ENCODE measurements around the gene UBE2B.
"Not testable (repeated sequence)": the region's sequence is repeated elsewhere in the genome, so short reads cannot be mapped to it uniquely, and the experiment has no call there.

UBE2B gene

GRCh38 chr5:134382204-134382603, 10.8 kb downstream of the UBE2B start:
- not testable (repeated sequence) for ATAC-seq, H3K9me3 Mint-ChIP-seq, H3K27ac Mint-ChIP-seq, H3K4me3 Mint-ChIP-seq, H3K27me3 Mint-ChIP-seq, DNase-seq
- peaks cover 33% of the 10 kb centered on the region for H3K4me1 Mint-ChIP-seq
- peaks cover 40% of the 10 kb centered on the region for H3K36me3 Mint-ChIP-seq (ENCODE audit: low read depth)

GRCh38 chr5:134383980-134384697, 12.8 kb downstream of the UBE2B start:
- Mint-ChIP-seq H3K4me1 (peaks cover 28% of the 10 kb centered on the region), H3K27ac (peak overlapping the region; percentile 80), H3K36me3 (ENCODE audit: low read depth) (peaks cover 53% of the 10 kb centered on the region), H3K9me3 (no peaks in the 10 kb centered on the region), H3K4me3 (peak overlapping the region; percentile 27), H3K27me3 (no peaks in the 10 kb centered on the region)
- no peak for DNase-seq
- no peak for ATAC-seq

- Mint-ChIP-seq H3K36me3 (ENCODE audit: low read depth) (peaks cover 60% of the 10 kb centered on the region), H3K9me3 (no peaks in the 10 kb centered on the region), H3K27ac (no peak overlapping the region), H3K4me3 (no peak overlapping the region), H3K4me1 (peaks cover 19% of the 10 kb centered on the region), H3K27me3 (no peaks in the 10 kb centered on the region)
- no peak for DNase-seq
- ATAC-seq = no peak
Observed at GRCh38 chr5:134387443-134387842, 16.1 kb downstream of the UBE2B start.

GRCh38 chr5:134392301-134392700, 20.9 kb downstream of the UBE2B start:
- Mint-ChIP-seq H3K9me3 (no peaks in the 10 kb centered on the region), H3K4me1 (peaks cover 2% of the 10 kb centered on the region), H3K27ac (no peak overlapping the region), H3K27me3 (no peaks in the 10 kb centered on the region), H3K36me3 (ENCODE audit: low read depth) (peaks cover 53% of the 10 kb centered on the region), H3K4me3 (no peak overlapping the region)
- no peak for DNase-seq
- no peak for ATAC-seq

GRCh38 chr5:134394932-134395331, 23.6 kb downstream of the UBE2B start:
- peaks cover 2% of the 10 kb centered on the region for H3K4me1 Mint-ChIP-seq
- H3K4me3 Mint-ChIP-seq = no peak overlapping the region
- ATAC-seq = no peak
- H3K9me3 Mint-ChIP-seq = no peaks in the 10 kb centered on the region
- peaks cover 51% of the 10 kb centered on the region for H3K36me3 Mint-ChIP-seq (ENCODE audit: low read depth)
- H3K27me3 Mint-ChIP-seq = no peaks in the 10 kb centered on the region
- no peak for DNase-seq
- no peak overlapping the region for H3K27ac Mint-ChIP-seq

- H3K4me1 Mint-ChIP-seq = peaks cover 2% of the 10 kb centered on the region
- H3K9me3 Mint-ChIP-seq = no peaks in the 10 kb centered on the region
- H3K27ac Mint-ChIP-seq = no peak overlapping the region
- DNase-seq (no peak), ATAC-seq (no peak)
- H3K4me3 Mint-ChIP-seq = no peak overlapping the region
- no peaks in the 10 kb centered on the region for H3K27me3 Mint-ChIP-seq
- peaks cover 45% of the 10 kb centered on the region for H3K36me3 Mint-ChIP-seq (ENCODE audit: low read depth)
Observed at GRCh38 chr5:134396274-134396673, 24.9 kb downstream of the UBE2B start.

GRCh38 chr5:134397196-134397595, 25.8 kb downstream of the UBE2B start:
- DNase-seq (no peak), ATAC-seq (no peak)
- Mint-ChIP-seq H3K27me3 (no peaks in the 10 kb centered on the region), H3K4me1 (peaks cover 2% of the 10 kb centered on the region), H3K9me3 (no peaks in the 10 kb centered on the region), H3K4me3 (no peak overlapping the region), H3K27ac (no peak overlapping the region), H3K36me3 (ENCODE audit: low read depth) (peaks cover 44% of the 10 kb centered on the region)

GRCh38 chr5:134398609-134399155, 27.3 kb downstream of the UBE2B start:
- Mint-ChIP-seq H3K4me1 (peaks cover 2% of the 10 kb centered on the region), H3K4me3 (no peak overlapping the region), H3K27me3 (no peaks in the 10 kb centered on the region), H3K27ac (no peak overlapping the region), H3K36me3 (ENCODE audit: low read depth) (peaks cover 31% of the 10 kb centered on the region), H3K9me3 (no peaks in the 10 kb centered on the region)
- ATAC-seq = no peak
- DNase-seq = no peak

GRCh38 chr5:134403951-134404350, 32.6 kb downstream of the UBE2B start:
- no peaks in the 10 kb centered on the region for H3K27me3 Mint-ChIP-seq
- H3K27ac Mint-ChIP-seq = no peak overlapping the region
- H3K4me3 Mint-ChIP-seq = no peak overlapping the region
- ATAC-seq (no peak), DNase-seq (no peak)
- peaks cover 14% of the 10 kb centered on the region for H3K4me1 Mint-ChIP-seq
- no peaks in the 10 kb centered on the region for H3K9me3 Mint-ChIP-seq
- peaks cover 21% of the 10 kb centered on the region for H3K36me3 Mint-ChIP-seq (ENCODE audit: low read depth)

GRCh38 chr5:134406390-134406789, 35.0 kb downstream of the UBE2B start:
- H3K36me3 Mint-ChIP-seq (ENCODE audit: low read depth) = peaks cover 17% of the 10 kb centered on the region
- DNase-seq (no peak), ATAC-seq (peak; percentile 96)
- H3K27me3 Mint-ChIP-seq = no peaks in the 10 kb centered on the region
- H3K4me1 Mint-ChIP-seq = peaks cover 33% of the 10 kb centered on the region
- H3K9me3 Mint-ChIP-seq = no peaks in the 10 kb centered on the region
- no peak overlapping the region for H3K4me3 Mint-ChIP-seq
- H3K27ac Mint-ChIP-seq = no peak overlapping the region

GRCh38 chr5:134409321-134409720, 38.0 kb downstream of the UBE2B start:
- Mint-ChIP-seq H3K4me1 (peaks cover 48% of the 10 kb centered on the region), H3K9me3 (no peaks in the 10 kb centered on the region), H3K4me3 (no peak overlapping the region), H3K27me3 (no peaks in the 10 kb centered on the region), H3K27ac (no peak overlapping the region), H3K36me3 (ENCODE audit: low read depth) (peaks cover 13% of the 10 kb centered on the region)
- DNase-seq (no peak), ATAC-seq (no peak)

- Mint-ChIP-seq H3K4me3 (peak overlapping the region; percentile 95), H3K27ac (peak overlapping the region; percentile 87), H3K9me3 (no peaks in the 10 kb centered on the region), H3K4me1 (peaks cover 48% of the 10 kb centered on the region), H3K27me3 (no peaks in the 10 kb centered on the region), H3K36me3 (ENCODE audit: low read depth) (peaks cover 9% of the 10 kb centered on the region)
- ATAC-seq (no peak), DNase-seq (no peak)
Observed at GRCh38 chr5:134410822-134411221, 39.5 kb downstream of the UBE2B start.

- no peaks in the 10 kb centered on the region for H3K9me3 Mint-ChIP-seq
- peak overlapping the region; percentile 87 for H3K27ac Mint-ChIP-seq
- no peaks in the 10 kb centered on the region for H3K27me3 Mint-ChIP-seq
- no peak for ATAC-seq
- peaks cover 44% of the 10 kb centered on the region for H3K4me1 Mint-ChIP-seq
- DNase-seq = no peak
- H3K4me3 Mint-ChIP-seq = peak overlapping the region; percentile 95
- H3K36me3 Mint-ChIP-seq (ENCODE audit: low read depth) = peaks cover 5% of the 10 kb centered on the region
Observed at GRCh38 chr5:134411228-134411545, 39.8 kb downstream of the UBE2B start.

GRCh38 chr5:134411546-134412266, 40.3 kb downstream of the UBE2B start, which contains the start of gene CDKN2AIPNL:
TSS of gene CDKN2AIPNL (minus strand) at chr5:134411881. CDS start at chr5:134411854, 27 bp downstream.
- Mint-ChIP-seq H3K4me3 (peak within 1 kb of the TSS; percentile 95), H3K27ac (peak within 1 kb of the TSS; percentile 87), H3K27me3 (no peaks in the 10 kb centered on the region), H3K4me1 (peaks cover 39% of the 10 kb centered on the region), H3K9me3 (no peaks in the 10 kb centered on the region), H3K36me3 (ENCODE audit: low read depth) (peaks cover 5% of the 10 kb centered on the region)
- ATAC-seq (peak; percentile 100), DNase-seq (peak; percentile 94)

- no peak for DNase-seq
- H3K9me3 Mint-ChIP-seq = no peaks in the 10 kb centered on the region
- ATAC-seq = no peak
- no peak overlapping the region for H3K27ac Mint-ChIP-seq
- no peak overlapping the region for H3K4me3 Mint-ChIP-seq
- peaks cover 5% of the 10 kb centered on the region for H3K36me3 Mint-ChIP-seq (ENCODE audit: low read depth)
- H3K27me3 Mint-ChIP-seq = no peaks in the 10 kb centered on the region
- H3K4me1 Mint-ChIP-seq = peaks cover 34% of the 10 kb centered on the region
Observed at GRCh38 chr5:134413046-134413445, 41.7 kb downstream of the UBE2B start.
